GM12801 (cell line): ENCODE results near the gene KIAA1549.

Source experiments
- CTCF ChIP-seq: IDR thresholded peaks from one replicate; pipeline ENCODE4 v1.5.1; 2011; ENCODE audit warnings: control low read depth; ENCODE audit not compliant: insufficient read length; ENCODE audit errors: extremely low read depth

KIAA1549 gene

GRCh38 chr7:138866353-138866752 is 114.8 kb downstream of the KIAA1549 start:
- TF ChIP-seq CTCF = no peak

GRCh38 chr7:138865843-138866242 is 115.3 kb downstream of the KIAA1549 start:
- no peak for TF ChIP-seq CTCF

GRCh38 chr7:138864667-138865066 is 116.5 kb downstream of the KIAA1549 start:
- no peak for TF ChIP-seq CTCF

GRCh38 chr7:138863931-138864330 is 117.3 kb downstream of the KIAA1549 start:
- no peak for TF ChIP-seq CTCF

- TF ChIP-seq CTCF = no peak
Observed at GRCh38 chr7:138861051-138861450, 120.1 kb downstream of the KIAA1549 start.

- TF ChIP-seq CTCF = no peak
Observed at GRCh38 chr7:138857728-138858127, 123.5 kb downstream of the KIAA1549 start.

- TF ChIP-seq CTCF = no peak
Observed at GRCh38 chr7:138854115-138854645, 127.0 kb downstream of the KIAA1549 start.
